ENCODE results near the gene ZNF780B. TPM values are rescaled to one million over a fixed set of nuclear protein-coding genes. Genes with fewer than 3 reads are reported as not detected.

ZNF780B gene
- polyA plus RNA-seq, 4 donors, result 1.1 to 22.6 (median 5.7) TPM

- no peak for FAIRE-seq
- Histone ChIP-seq H3K4me1 (ENCODE audit: control insufficient read depth in 3 of 3, insufficient read depth in 2 of 3, low read depth in 1 of 3, low read length in 2 of 3) (no peaks in the 10 kb centered on the region), H3K36me3 (ENCODE audit: control insufficient read depth in 3 of 3, insufficient read depth in 2 of 3, low read depth in 1 of 3, low read length in 3 of 3) (peaks cover 0 to 12% (median 0%) of the 10 kb centered on the region in 3 donors), H3K4me3 (ENCODE audit: low read depth in 1 of 3, low read length in 3 of 3) (no peak overlapping the region), H3K9me3 (ENCODE audit: control insufficient read depth in 2 of 2, insufficient read depth in 1 of 2, low read depth in 1 of 2, low read length in 1 of 2) (peaks cover 0 to 17% of the 10 kb centered on the region in 2 donors), H3K27ac (ENCODE audit: low read depth in 1 of 3, low read length in 2 of 3) (no peak overlapping the region), H3K27me3 (ENCODE audit: control insufficient read depth in 3 of 3, insufficient read depth in 3 of 3, low read length in 3 of 3) (no peaks in the 10 kb centered on the region)
- no peak for DNase-seq
These were observed 69.4 kb downstream of the ZNF780B start for GRCh38 chr19:39986643-39987042.

- peaks cover 0 to 34% (median 12%) of the 10 kb centered on the region in 3 donors for H3K36me3 ChIP-seq (ENCODE audit: control insufficient read depth in 3 of 3, insufficient read depth in 2 of 3, low read depth in 1 of 3, low read length in 3 of 3)
- no peak overlapping the region for H3K27ac ChIP-seq (ENCODE audit: low read depth in 1 of 3, low read length in 2 of 3)
- no peak overlapping the region for H3K4me3 ChIP-seq (ENCODE audit: low read depth in 1 of 3, low read length in 3 of 3)
- no peaks in the 10 kb centered on the region for H3K27me3 ChIP-seq (ENCODE audit: control insufficient read depth in 3 of 3, insufficient read depth in 3 of 3, low read length in 3 of 3)
- WGBS, 3 donors, result 87 to 96% (median 96%) methylated on average over 5 of the region's 5 CpGs
- H3K9me3 ChIP-seq (ENCODE audit: control insufficient read depth in 2 of 2, insufficient read depth in 1 of 2, low read depth in 1 of 2, low read length in 1 of 2), result peaks cover 0 to 17% of the 10 kb centered on the region in 2 donors
- no peaks in the 10 kb centered on the region for H3K4me1 ChIP-seq (ENCODE audit: control insufficient read depth in 3 of 3, insufficient read depth in 2 of 3, low read depth in 1 of 3, low read length in 2 of 3)
- DNase-seq, result no peak
- FAIRE-seq, result no peak
These were observed 72.2 kb downstream of the ZNF780B start for GRCh38 chr19:39983695-39984300.

GRCh38 chr19:39982883-39983282 lies 73.1 kb downstream of the ZNF780B start:
- no peak overlapping the region for H3K4me3 ChIP-seq (ENCODE audit: low read depth in 1 of 3, low read length in 3 of 3)
- H3K4me1 ChIP-seq (ENCODE audit: control insufficient read depth in 3 of 3, insufficient read depth in 2 of 3, low read depth in 1 of 3, low read length in 2 of 3), result no peaks in the 10 kb centered on the region
- H3K36me3 ChIP-seq (ENCODE audit: control insufficient read depth in 3 of 3, insufficient read depth in 2 of 3, low read depth in 1 of 3, low read length in 3 of 3), result peaks cover 2 to 43% (median 12%) of the 10 kb centered on the region in 3 donors
- peaks cover 0 to 14% of the 10 kb centered on the region in 2 donors for H3K9me3 ChIP-seq (ENCODE audit: control insufficient read depth in 2 of 2, insufficient read depth in 1 of 2, low read depth in 1 of 2, low read length in 1 of 2)
- 96 to 100% (median 96%) methylated on average over 1 of the region's 1 CpG for WGBS, 3 donors
- FAIRE-seq (no peak), DNase-seq (no peak)
- no peaks in the 10 kb centered on the region for H3K27me3 ChIP-seq (ENCODE audit: control insufficient read depth in 3 of 3, insufficient read depth in 3 of 3, low read length in 3 of 3)
- no peak overlapping the region for H3K27ac ChIP-seq (ENCODE audit: low read depth in 1 of 3, low read length in 2 of 3)

Other genes starting within 250 kb of the ZNF780B start
- gene DYRK1B, start 222.1 kb downstream of the ZNF780B start, polyA plus RNA-seq, result 10 to 100 TPM in 3 of 4 donors, 1 to 10 TPM in 1; 8.6 to 31.2 (median 11.4) TPM
- gene FBL, start 209.9 kb downstream of the ZNF780B start, polyA plus RNA-seq, result 100 to 1,000 TPM; 109 to 447 (median 199) TPM
- 100 to 1,000 TPM in 2 of 4 donors, 10 to 100 TPM in 2; 17.0 to 743 (median 81.2) TPM for gene FCGBP, start 121.6 kb downstream of the ZNF780B start, polyA plus RNA-seq
- 100 to 1,000 TPM in 1 of 4 donors, 10 to 100 TPM in 3; 70.4 to 111 (median 91.6) TPM for gene PSMC4, start 85.1 kb downstream of the ZNF780B start, polyA plus RNA-seq
- gene ZNF546, start 59.2 kb downstream of the ZNF780B start, polyA plus RNA-seq, result 1 to 10 TPM in 2 of 4 donors, under 1 TPM in 2; under 0.01 to 3.3 (median 0.92) TPM
- 10 to 100 TPM; 11.2 to 18.6 (median 17.5) TPM for gene ZNF780A, start 34.7 kb upstream of the ZNF780B start, polyA plus RNA-seq
- gene MAP3K10, start 135.2 kb upstream of the ZNF780B start, polyA plus RNA-seq, result 1 to 10 TPM; 5.4 to 9.7 (median 6.9) TPM
- gene TTC9B, start 162.2 kb upstream of the ZNF780B start, polyA plus RNA-seq, result 1 to 10 TPM in 1 of 4 donors, under 1 TPM in 1, not detected in 2; 0.21 to 2.6 TPM
- 1 to 10 TPM in 2 of 4 donors, under 1 TPM in 1, not detected in 1; 0.82 to 1.2 (median 1.1) TPM for gene CCNP, start 170.5 kb upstream of the ZNF780B start, polyA plus RNA-seq
- gene AKT2, start 229.1 kb upstream of the ZNF780B start, polyA plus RNA-seq, result 10 to 100 TPM; 19.2 to 97.2 (median 48.5) TPM

All from small intestine (tissue), 7 donors.